Smooth muscle cell (in vitro differentiated cells): Measurements from ENCODE around the gene PTX3. TPM values are rescaled to one million over a fixed set of nuclear protein-coding genes. Genes with fewer than 3 reads are reported as not detected.

Experiments used
- DNase-seq: peaks from one replicate; lab custom pipeline; 2025; ENCODE audit not compliant: unreplicated experiment; lab: John Stamatoyannopoulos, UW
- H2AFZ ChIP-seq: fragments of 200-600 bp; sonication (generic); 2 replicates; pipeline ENCODE4 v1.6.0; 2016; ENCODE audit warnings: antibody characterized with exemption, low read depth, mild to moderate bottlenecking
- H3F3A ChIP-seq: fragments of 200-600 bp; sonication (generic); 2 replicates; pipeline ENCODE4 v1.6.0; 2017; ENCODE audit warnings: antibody characterized with exemption, low read depth
- H3K27ac ChIP-seq: fragments of 200-600 bp; sonication (generic); 2 replicates; pipeline ENCODE4 v1.5.1; 2016; ENCODE audit warnings: low read depth, mild to moderate bottlenecking
- H3K27me3 ChIP-seq: fragments of 200-600 bp; sonication (generic); 2 replicates; pipeline ENCODE4 v1.6.1; 2016; ENCODE audit warnings: low read depth, mild to moderate bottlenecking
- H3K36me3 ChIP-seq: fragments of 200-600 bp; sonication (generic); 2 replicates; pipeline ENCODE4 v1.5.1; 2016; ENCODE audit warnings: low read depth
- H3K4me1 ChIP-seq: fragments of 200-600 bp; sonication (generic); 2 replicates; pipeline ENCODE4 v1.5.1; 2016; ENCODE audit warnings: low read depth
- H3K4me2 ChIP-seq: fragments of 200-600 bp; sonication (generic); 2 replicates; pipeline ENCODE4 v1.6.0; 2016; ENCODE audit warnings: mild to moderate bottlenecking
- H3K4me3 ChIP-seq: fragments of 200-600 bp; sonication (generic); 2 replicates; pipeline ENCODE4 v1.5.1; 2016; ENCODE audit warnings: mild to moderate bottlenecking
- H3K79me2 ChIP-seq: fragments of 200-600 bp; sonication (generic); 2 replicates; pipeline ENCODE4 v1.6.0; 2016; ENCODE audit warnings: low read depth, mild to moderate bottlenecking
- H3K9ac ChIP-seq: fragments of 200-600 bp; sonication (generic); 2 replicates; pipeline ENCODE4 v1.6.0; 2016; ENCODE audit warnings: low read depth
- H3K9me3 ChIP-seq: fragments of 200-600 bp; sonication (generic); replicated peaks from 2 replicates; pipeline ENCODE4 v1.5.1; 2016; ENCODE audit warnings: low read depth
- H4K20me1 ChIP-seq: fragments of 200-600 bp; sonication (generic); 2 replicates; pipeline ENCODE4 v1.6.0; 2016; ENCODE audit warnings: low read depth
- CTCF ChIP-seq: fragments of 200-600 bp; sonication (generic); IDR thresholded peaks from 2 replicates; pipeline ENCODE4 v1.5.1; 2017; ENCODE audit warnings: borderline replicate concordance, mild to moderate bottlenecking, antibody characterized with exemption; ENCODE audit not compliant: insufficient read depth, poor library complexity, severe bottlenecking
- WGBS: methylation state at CpG from one replicate; pipeline ENCODE4 v1.1.7; 2016; ENCODE audit warnings: low lambda C conversion rate; 5-methylcytosine and 5-hydroxymethylcytosine counted together
- polyA plus RNA-seq: library from polyadenylated mRNA; unstranded; fragments of >200 nt; fragmentation: Nextera tagmentation; extraction: Ambion mirVana; gene quantifications from 2 replicates; pipeline ENCODE4 v1.2.1, GENCODE V29; 2016
- total RNA-seq: library from RNA; depleted of rRNA; stranded (reverse); fragments of >200 nt; gene quantifications from 2 replicates; pipeline ENCODE4 v1.2.3, GENCODE V29; 2014

The PTX3 gene
- total and polyA plus RNA-seq, 2 experiments from 2014 or later: 12.4 to 18.4 TPM

GRCh38 chr3:157398598-157398997 lies 38.1 kb upstream of the PTX3 start:
- WGBS: 97% methylated on average over 3 of the region's 3 CpGs
- H3K27ac ChIP-seq: no peak overlapping the region
- H3K4me2 ChIP-seq: no peak overlapping the region
- H2AFZ ChIP-seq: no peak overlapping the region
- H4K20me1 ChIP-seq: no peaks in the 10 kb centered on the region
- peaks cover 32% of the 10 kb centered on the region for H3K4me1 ChIP-seq
- H3K9me3 ChIP-seq: no peaks in the 10 kb centered on the region
- H3K27me3 ChIP-seq: no peaks in the 10 kb centered on the region
- H3K9ac ChIP-seq: no peak overlapping the region
- H3K36me3 ChIP-seq: no peaks in the 10 kb centered on the region
- no peak for DNase-seq
- no peak for TF ChIP-seq CTCF
- H3K4me3 ChIP-seq: no peak overlapping the region
- H3K79me2 ChIP-seq: no peaks in the 10 kb centered on the region
- H3F3A ChIP-seq: no peaks in the 10 kb centered on the region

- TF ChIP-seq CTCF: no peak
- Histone ChIP-seq H3K4me2 (no peak overlapping the region), H2AFZ (no peak overlapping the region), H3F3A (no peaks in the 10 kb centered on the region), H3K4me3 (no peak overlapping the region), H3K27me3 (no peaks in the 10 kb centered on the region), H3K9ac (no peak overlapping the region), H4K20me1 (no peaks in the 10 kb centered on the region), H3K79me2 (no peaks in the 10 kb centered on the region), H3K9me3 (no peaks in the 10 kb centered on the region), H3K36me3 (no peaks in the 10 kb centered on the region), H3K27ac (no peak overlapping the region), H3K4me1 (peaks cover 32% of the 10 kb centered on the region)
- no peak for DNase-seq
- 46% methylated on average over 1 of the region's 1 CpG for WGBS
Observed at GRCh38 chr3:157404381-157404780, 32.3 kb upstream of the PTX3 start.

GRCh38 chr3:157405457-157405856 lies 31.2 kb upstream of the PTX3 start:
- Histone ChIP-seq H3K27ac (no peak overlapping the region), H3K4me3 (no peak overlapping the region), H3K36me3 (no peaks in the 10 kb centered on the region), H3K9me3 (no peaks in the 10 kb centered on the region), H3K4me2 (no peak overlapping the region), H3K79me2 (no peaks in the 10 kb centered on the region), H3K4me1 (peaks cover 26% of the 10 kb centered on the region), H4K20me1 (no peaks in the 10 kb centered on the region), H3K9ac (no peak overlapping the region), H2AFZ (no peak overlapping the region), H3F3A (no peaks in the 10 kb centered on the region), H3K27me3 (no peaks in the 10 kb centered on the region)
- no peak for TF ChIP-seq CTCF
- no peak for DNase-seq
- 69% methylated on average over 2 of the region's 2 CpGs for WGBS

- Histone ChIP-seq H3K27ac (no peak overlapping the region), H4K20me1 (no peaks in the 10 kb centered on the region), H3K9ac (no peak overlapping the region), H3K79me2 (no peaks in the 10 kb centered on the region), H3K4me2 (no peak overlapping the region), H2AFZ (no peak overlapping the region), H3K9me3 (no peaks in the 10 kb centered on the region), H3K36me3 (no peaks in the 10 kb centered on the region), H3F3A (no peaks in the 10 kb centered on the region), H3K27me3 (no peaks in the 10 kb centered on the region), H3K4me1 (peaks cover 17% of the 10 kb centered on the region), H3K4me3 (no peak overlapping the region)
- WGBS: 82% methylated on average over 5 of the region's 5 CpGs
- no peak for TF ChIP-seq CTCF
- no peak for DNase-seq
Observed at GRCh38 chr3:157406394-157406793, 30.3 kb upstream of the PTX3 start.
